Measurements from ENCODE around the gene NUPR1. TPM values are rescaled to one million over a fixed set of nuclear protein-coding genes. Genes with fewer than 3 reads are reported as not detected.

Gene NUPR1
- polyA plus RNA-seq, 1 donor from 2014 or later = not detected

DNA sequence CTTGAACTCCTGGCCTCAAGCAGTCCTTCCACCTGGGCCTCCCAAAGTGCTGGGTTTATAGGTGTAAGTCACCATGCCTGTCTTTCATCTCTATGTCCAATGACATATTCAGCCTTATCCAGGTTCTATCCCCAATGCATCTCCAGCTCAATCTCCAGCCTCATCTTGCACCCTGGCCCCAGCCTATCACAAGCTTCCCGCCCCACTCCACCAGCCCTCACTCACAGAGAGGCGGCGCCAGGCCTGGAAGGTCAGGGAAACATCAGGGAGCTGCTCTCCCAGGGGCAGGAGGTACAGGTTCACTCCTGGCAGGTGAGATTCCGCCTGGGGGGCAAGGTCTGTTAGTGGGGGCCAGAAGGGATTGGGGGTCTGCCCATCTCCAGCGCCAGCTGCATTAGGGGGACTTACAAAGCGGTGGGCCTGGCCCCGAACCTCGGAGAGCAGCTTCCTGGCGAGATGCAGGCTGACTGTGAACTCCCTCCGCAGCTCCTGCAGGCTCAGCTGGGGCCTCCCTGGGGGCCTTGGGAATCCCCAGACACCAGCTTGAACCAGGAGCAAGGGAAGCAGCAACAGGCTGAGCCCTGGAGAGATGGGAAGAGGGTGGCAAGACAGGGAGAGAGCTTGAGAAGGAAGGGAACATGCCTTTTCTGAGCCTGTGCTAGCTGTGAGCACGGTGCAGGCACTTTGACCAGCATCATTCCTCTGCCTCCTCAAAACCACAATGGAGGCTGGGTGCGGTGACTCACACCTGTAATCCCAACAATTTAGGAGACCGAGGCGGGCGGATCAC, 35.1 kb downstream of the NUPR1 start:
- no peaks in the 10 kb centered on the region for H3F3A ChIP-seq (ENCODE audit: insufficient read depth, low read length, poor library complexity, severe bottlenecking)
- H3K36me3 ChIP-seq (ENCODE audit: insufficient read depth, low read length) = no peaks in the 10 kb centered on the region
- H3K9me2 ChIP-seq (ENCODE audit: insufficient read depth, low read length) = no peaks in the 10 kb centered on the region
- no peak overlapping the region for H3K27ac ChIP-seq (ENCODE audit: low read length)
- H3K4me3 ChIP-seq (ENCODE audit: low read length) = no peak overlapping the region
- TF ChIP-seq TAF1 (IDR thresholded peaks at IDR 0.05; ENCODE audit: low read depth) (no peak), EZH2 (IDR thresholded peaks at IDR 0.05; ENCODE audit: borderline replicate concordance, insufficient read depth, low read length, poor library complexity, severe bottlenecking) (no peak), POLR2AphosphoS5 (IDR thresholded peaks at IDR 0.05) (no peak)
- no peak overlapping the region for H3K9ac ChIP-seq (ENCODE audit: low read length)
- H3K4me2 ChIP-seq (ENCODE audit: low read length) = no peak overlapping the region
- no peaks in the 10 kb centered on the region for H3K9me3 ChIP-seq (ENCODE audit: low read length)
- H3K27me3 ChIP-seq (ENCODE audit: insufficient read depth, low read depth, low read length) = no peaks in the 10 kb centered on the region
- no peaks in the 10 kb centered on the region for H4K20me1 ChIP-seq (ENCODE audit: insufficient read depth)
- no peak overlapping the region for H2AFZ ChIP-seq (ENCODE audit: low read depth, low read length)
- no peaks in the 10 kb centered on the region for H3K79me2 ChIP-seq (replicated peaks; ENCODE audit: insufficient read depth, low read length)

DNA sequence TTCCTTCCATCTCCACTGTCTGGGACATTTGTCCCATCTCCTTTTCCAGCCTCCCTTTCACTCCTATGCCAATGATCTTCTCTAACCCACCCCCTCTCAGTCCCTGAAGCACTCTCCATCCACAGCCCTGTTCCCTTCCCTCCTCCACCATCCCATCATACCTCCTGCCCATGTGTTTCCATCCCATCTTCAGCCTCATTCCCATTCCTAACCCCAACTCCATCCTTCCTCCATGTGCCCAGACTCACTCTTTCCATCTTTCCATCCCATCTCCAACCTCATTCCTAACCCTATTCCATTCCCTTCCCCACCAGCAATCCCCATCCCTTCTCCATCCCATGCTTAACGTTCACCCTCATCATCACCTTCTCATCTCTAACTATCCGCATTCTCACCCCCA, 36.5 kb downstream of the NUPR1 start:
- no peaks in the 10 kb centered on the region for H3K9me3 ChIP-seq (ENCODE audit: low read length)
- no peak overlapping the region for H3K4me2 ChIP-seq (ENCODE audit: low read length)
- H4K20me1 ChIP-seq (ENCODE audit: insufficient read depth) = no peaks in the 10 kb centered on the region
- no peak overlapping the region for H2AFZ ChIP-seq (ENCODE audit: low read depth, low read length)
- H3K4me3 ChIP-seq (ENCODE audit: low read length) = no peak overlapping the region
- TF ChIP-seq EZH2 (IDR thresholded peaks at IDR 0.05; ENCODE audit: borderline replicate concordance, insufficient read depth, low read length, poor library complexity, severe bottlenecking) = no peak
- TF ChIP-seq TAF1 (IDR thresholded peaks at IDR 0.05; ENCODE audit: low read depth) = no peak
- no peak for TF ChIP-seq POLR2AphosphoS5 (IDR thresholded peaks at IDR 0.05)
- TF ChIP-seq SMC3 (conservative IDR thresholded peaks at IDR 0.05; ENCODE audit: poor library complexity) = no peak
- TF ChIP-seq EP300 (conservative IDR thresholded peaks at IDR 0.05; ENCODE audit: poor library complexity, severe bottlenecking) = no peak
- TF ChIP-seq, protein P1, sequence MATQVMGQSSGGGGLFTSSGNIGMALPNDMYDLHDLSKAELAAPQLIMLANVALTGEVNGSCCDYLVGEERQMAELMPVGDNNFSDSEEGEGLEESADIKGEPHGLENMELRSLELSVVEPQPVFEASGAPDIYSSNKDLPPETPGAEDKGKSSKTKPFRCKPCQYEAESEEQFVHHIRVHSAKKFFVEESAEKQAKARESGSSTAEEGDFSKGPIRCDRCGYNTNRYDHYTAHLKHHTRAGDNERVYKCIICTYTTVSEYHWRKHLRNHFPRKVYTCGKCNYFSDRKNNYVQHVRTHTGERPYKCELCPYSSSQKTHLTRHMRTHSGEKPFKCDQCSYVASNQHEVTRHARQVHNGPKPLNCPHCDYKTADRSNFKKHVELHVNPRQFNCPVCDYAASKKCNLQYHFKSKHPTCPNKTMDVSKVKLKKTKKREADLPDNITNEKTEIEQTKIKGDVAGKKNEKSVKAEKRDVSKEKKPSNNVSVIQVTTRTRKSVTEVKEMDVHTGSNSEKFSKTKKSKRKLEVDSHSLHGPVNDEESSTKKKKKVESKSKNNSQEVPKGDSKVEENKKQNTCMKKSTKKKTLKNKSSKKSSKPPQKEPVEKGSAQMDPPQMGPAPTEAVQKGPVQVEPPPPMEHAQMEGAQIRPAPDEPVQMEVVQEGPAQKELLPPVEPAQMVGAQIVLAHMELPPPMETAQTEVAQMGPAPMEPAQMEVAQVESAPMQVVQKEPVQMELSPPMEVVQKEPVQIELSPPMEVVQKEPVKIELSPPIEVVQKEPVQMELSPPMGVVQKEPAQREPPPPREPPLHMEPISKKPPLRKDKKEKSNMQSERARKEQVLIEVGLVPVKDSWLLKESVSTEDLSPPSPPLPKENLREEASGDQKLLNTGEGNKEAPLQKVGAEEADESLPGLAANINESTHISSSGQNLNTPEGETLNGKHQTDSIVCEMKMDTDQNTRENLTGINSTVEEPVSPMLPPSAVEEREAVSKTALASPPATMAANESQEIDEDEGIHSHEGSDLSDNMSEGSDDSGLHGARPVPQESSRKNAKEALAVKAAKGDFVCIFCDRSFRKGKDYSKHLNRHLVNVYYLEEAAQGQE (IDR thresholded peaks at IDR 0.05; ENCODE audit: borderline replicate concordance) = no peak
- no peak for TF ChIP-seq RAD21 (conservative IDR thresholded peaks at IDR 0.05)
- H3F3A ChIP-seq (ENCODE audit: insufficient read depth, low read length, poor library complexity, severe bottlenecking) = no peaks in the 10 kb centered on the region
- H3K9me2 ChIP-seq (ENCODE audit: insufficient read depth, low read length) = no peaks in the 10 kb centered on the region
- no peaks in the 10 kb centered on the region for H3K79me2 ChIP-seq (replicated peaks; ENCODE audit: insufficient read depth, low read length)
- H3K27me3 ChIP-seq (ENCODE audit: insufficient read depth, low read depth, low read length) = no peaks in the 10 kb centered on the region
- H3K36me3 ChIP-seq (ENCODE audit: insufficient read depth, low read length) = no peaks in the 10 kb centered on the region
- H3K27ac ChIP-seq (ENCODE audit: low read length) = no peak overlapping the region
- H3K9ac ChIP-seq (ENCODE audit: low read length) = no peak overlapping the region

DNA sequence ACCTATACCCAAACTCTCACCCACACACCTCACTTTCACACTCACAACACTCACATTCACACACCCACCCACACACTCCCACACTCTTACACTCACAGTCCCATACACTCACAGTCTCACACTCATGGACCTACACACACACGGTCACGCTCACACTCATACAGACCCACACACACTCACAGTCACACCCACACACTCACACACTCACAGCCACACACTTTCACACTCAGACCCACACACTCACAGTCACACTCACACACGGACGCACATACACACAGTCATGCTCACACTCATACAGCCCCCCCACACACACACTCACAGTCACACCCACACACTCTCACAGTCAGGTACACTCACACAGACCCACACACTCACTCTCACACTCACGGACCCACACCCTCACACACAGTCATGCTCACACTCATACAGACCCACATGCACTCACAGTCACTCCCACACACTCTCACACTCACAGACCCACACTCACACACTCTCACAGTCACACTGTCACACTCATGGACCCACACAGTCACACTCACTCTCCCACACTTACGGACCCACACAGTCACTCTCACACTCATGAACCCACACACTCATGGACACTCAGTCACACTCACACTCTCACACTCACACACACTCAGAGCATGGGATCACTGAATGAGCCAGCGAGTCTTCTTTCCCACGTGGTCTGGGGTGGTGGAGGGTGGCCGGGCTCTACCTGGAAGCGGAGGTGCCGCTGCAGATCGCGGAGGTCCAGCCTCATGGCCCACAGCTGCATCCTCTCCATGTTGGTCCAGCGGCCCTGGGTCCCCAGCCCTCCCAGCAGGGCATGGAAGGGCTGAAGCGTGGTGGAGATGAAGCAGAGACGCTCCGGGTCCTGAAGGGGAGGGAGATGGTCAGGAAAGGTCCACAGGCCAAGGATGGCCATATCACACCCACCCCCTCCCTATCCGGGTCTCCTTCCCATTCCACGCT, 37.2 kb downstream of the NUPR1 start:
- TF ChIP-seq EZH2 (IDR thresholded peaks at IDR 0.05; ENCODE audit: borderline replicate concordance, insufficient read depth, low read length, poor library complexity, severe bottlenecking) (no peak), EP300 (conservative IDR thresholded peaks at IDR 0.05; ENCODE audit: poor library complexity, severe bottlenecking) (no peak), POLR2AphosphoS5 (IDR thresholded peaks at IDR 0.05) (no peak), SMC3 (conservative IDR thresholded peaks at IDR 0.05; ENCODE audit: poor library complexity) (no peak), MXI1 (conservative IDR thresholded peaks at IDR 0.05; ENCODE audit: poor library complexity, severe bottlenecking) (no peak), RAD21 (conservative IDR thresholded peaks at IDR 0.05) (no peak), TAF1 (IDR thresholded peaks at IDR 0.05; ENCODE audit: low read depth) (no peak)
- TF ChIP-seq, protein P1 (IDR thresholded peaks at IDR 0.05; ENCODE audit: borderline replicate concordance) = no peak
- TF ChIP-seq, protein P2, sequence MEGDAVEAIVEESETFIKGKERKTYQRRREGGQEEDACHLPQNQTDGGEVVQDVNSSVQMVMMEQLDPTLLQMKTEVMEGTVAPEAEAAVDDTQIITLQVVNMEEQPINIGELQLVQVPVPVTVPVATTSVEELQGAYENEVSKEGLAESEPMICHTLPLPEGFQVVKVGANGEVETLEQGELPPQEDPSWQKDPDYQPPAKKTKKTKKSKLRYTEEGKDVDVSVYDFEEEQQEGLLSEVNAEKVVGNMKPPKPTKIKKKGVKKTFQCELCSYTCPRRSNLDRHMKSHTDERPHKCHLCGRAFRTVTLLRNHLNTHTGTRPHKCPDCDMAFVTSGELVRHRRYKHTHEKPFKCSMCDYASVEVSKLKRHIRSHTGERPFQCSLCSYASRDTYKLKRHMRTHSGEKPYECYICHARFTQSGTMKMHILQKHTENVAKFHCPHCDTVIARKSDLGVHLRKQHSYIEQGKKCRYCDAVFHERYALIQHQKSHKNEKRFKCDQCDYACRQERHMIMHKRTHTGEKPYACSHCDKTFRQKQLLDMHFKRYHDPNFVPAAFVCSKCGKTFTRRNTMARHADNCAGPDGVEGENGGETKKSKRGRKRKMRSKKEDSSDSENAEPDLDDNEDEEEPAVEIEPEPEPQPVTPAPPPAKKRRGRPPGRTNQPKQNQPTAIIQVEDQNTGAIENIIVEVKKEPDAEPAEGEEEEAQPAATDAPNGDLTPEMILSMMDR (IDR thresholded peaks at IDR 0.05; ENCODE audit: poor library complexity, severe bottlenecking) = no peak
- Histone ChIP-seq H3K27ac (ENCODE audit: low read length) (no peak overlapping the region), H3F3A (ENCODE audit: insufficient read depth, low read length, poor library complexity, severe bottlenecking) (no peaks in the 10 kb centered on the region), H2AFZ (ENCODE audit: low read depth, low read length) (no peak overlapping the region), H3K4me2 (ENCODE audit: low read length) (no peak overlapping the region), H3K9me2 (ENCODE audit: insufficient read depth, low read length) (no peaks in the 10 kb centered on the region), H3K79me2 (replicated peaks; ENCODE audit: insufficient read depth, low read length) (no peaks in the 10 kb centered on the region), H3K9me3 (ENCODE audit: low read length) (no peaks in the 10 kb centered on the region), H3K4me3 (ENCODE audit: low read length) (no peak overlapping the region), H4K20me1 (ENCODE audit: insufficient read depth) (no peaks in the 10 kb centered on the region), H3K36me3 (ENCODE audit: insufficient read depth, low read length) (no peaks in the 10 kb centered on the region), H3K27me3 (ENCODE audit: insufficient read depth, low read depth, low read length) (no peaks in the 10 kb centered on the region), H3K9ac (ENCODE audit: low read length) (no peak overlapping the region)
